Bronchial epithelial cell (primary cell): ENCODE results near the gene SYPL2. TPM values are rescaled to one million over a fixed set of nuclear protein-coding genes. Genes with fewer than 3 reads are reported as not detected.

Source experiments
- DNase-seq: peaks from one replicate; pipeline ENCODE4 v3.0.0-alpha.2; 2010; ENCODE audit warnings: low read depth
- FAIRE-seq: peaks from 2 replicates; lab custom pipeline; 2011; peaks lifted over from hg19 to GRCh38; lab: Jason Lieb, UNC
- H3K27me3 ChIP-seq: 2 replicates; pipeline ENCODE4 v1.5.1; 2011; ENCODE audit warnings: low read length; ENCODE audit not compliant: control insufficient read depth, insufficient read depth
- H3K36me3 ChIP-seq: 2 replicates; pipeline ENCODE4 v1.5.1; 2011; ENCODE audit warnings: low read length; ENCODE audit not compliant: control insufficient read depth, insufficient read depth
- H3K4me3 ChIP-seq: 2 replicates; pipeline ENCODE4 v1.5.1; 2011; ENCODE audit warnings: mild to moderate bottlenecking, low read depth, low read length, control low read depth
- total RNA-seq: library from RNA; depleted of rRNA; stranded (reverse); fragments of >200 nt; gene quantifications from 2 replicates; pipeline ENCODE4 v1.2.1, GENCODE V29; 2014
- TF ChIP-seq, protein P1 (sequence below): IDR thresholded peaks from 2 replicates; pipeline ENCODE4 v1.5.1; 2011; ENCODE audit warnings: mild to moderate bottlenecking, moderate library complexity, low read length, control low read depth, inconsistent platforms; ENCODE audit not compliant: insufficient read depth, severe bottlenecking

SYPL2 gene
- total RNA-seq, 1 donor from 2014 or later: not detected

DNA sequence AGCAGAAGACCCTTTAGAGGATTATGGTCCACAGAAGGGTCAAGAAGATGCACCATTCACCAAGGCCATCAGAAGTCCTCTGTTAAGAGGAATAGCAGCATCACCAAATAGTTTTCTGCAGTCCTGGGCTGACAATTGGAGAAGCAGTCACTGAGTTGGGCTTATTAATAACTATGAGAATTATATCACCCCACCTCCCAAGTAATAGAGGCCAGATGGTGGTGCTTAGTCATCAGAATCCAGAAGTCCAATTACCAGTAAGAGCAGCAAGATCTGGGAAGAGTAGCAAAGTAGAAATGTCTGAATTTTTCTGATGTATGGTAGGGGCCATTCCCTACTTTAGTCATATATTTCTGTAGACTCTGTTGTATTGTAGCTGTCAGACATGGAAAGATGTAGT, 34.0 kb upstream of the SYPL2 start:
- FAIRE-seq: no peak
- no peaks in the 10 kb centered on the region for H3K27me3 ChIP-seq

DNA sequence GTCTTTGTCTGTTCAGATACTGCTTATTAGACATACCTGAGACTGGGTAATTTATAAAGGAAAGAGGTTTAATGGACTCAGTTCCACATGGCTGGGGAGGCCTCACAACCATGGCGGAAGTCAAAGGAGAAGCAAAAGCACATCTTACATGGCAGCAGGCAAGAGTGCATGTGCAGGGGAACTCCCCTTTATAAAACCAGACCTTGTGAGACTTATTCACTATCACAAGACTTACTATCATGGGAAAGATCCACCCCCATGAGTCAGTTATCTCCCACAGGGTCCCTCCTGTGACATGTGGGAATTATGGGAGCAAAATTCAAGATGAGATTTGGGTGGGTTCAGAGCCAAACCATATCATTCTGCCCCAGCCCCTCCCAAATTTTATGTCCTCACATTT, 33.0 kb upstream of the SYPL2 start:
- no peaks in the 10 kb centered on the region for H3K36me3 ChIP-seq
- TF ChIP-seq, protein P1, sequence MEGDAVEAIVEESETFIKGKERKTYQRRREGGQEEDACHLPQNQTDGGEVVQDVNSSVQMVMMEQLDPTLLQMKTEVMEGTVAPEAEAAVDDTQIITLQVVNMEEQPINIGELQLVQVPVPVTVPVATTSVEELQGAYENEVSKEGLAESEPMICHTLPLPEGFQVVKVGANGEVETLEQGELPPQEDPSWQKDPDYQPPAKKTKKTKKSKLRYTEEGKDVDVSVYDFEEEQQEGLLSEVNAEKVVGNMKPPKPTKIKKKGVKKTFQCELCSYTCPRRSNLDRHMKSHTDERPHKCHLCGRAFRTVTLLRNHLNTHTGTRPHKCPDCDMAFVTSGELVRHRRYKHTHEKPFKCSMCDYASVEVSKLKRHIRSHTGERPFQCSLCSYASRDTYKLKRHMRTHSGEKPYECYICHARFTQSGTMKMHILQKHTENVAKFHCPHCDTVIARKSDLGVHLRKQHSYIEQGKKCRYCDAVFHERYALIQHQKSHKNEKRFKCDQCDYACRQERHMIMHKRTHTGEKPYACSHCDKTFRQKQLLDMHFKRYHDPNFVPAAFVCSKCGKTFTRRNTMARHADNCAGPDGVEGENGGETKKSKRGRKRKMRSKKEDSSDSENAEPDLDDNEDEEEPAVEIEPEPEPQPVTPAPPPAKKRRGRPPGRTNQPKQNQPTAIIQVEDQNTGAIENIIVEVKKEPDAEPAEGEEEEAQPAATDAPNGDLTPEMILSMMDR: no peak
- H3K27me3 ChIP-seq: no peaks in the 10 kb centered on the region
- no peak overlapping the region for H3K4me3 ChIP-seq
- FAIRE-seq (no peak), DNase-seq (no peak)

More for the DNA sequence above, 34.0 kb upstream of the SYPL2 start:
- no peaks in the 10 kb centered on the region for H3K36me3 ChIP-seq
- no peak overlapping the region for H3K4me3 ChIP-seq
- DNase-seq: no peak
- TF ChIP-seq, protein P1: no peak

DNA sequence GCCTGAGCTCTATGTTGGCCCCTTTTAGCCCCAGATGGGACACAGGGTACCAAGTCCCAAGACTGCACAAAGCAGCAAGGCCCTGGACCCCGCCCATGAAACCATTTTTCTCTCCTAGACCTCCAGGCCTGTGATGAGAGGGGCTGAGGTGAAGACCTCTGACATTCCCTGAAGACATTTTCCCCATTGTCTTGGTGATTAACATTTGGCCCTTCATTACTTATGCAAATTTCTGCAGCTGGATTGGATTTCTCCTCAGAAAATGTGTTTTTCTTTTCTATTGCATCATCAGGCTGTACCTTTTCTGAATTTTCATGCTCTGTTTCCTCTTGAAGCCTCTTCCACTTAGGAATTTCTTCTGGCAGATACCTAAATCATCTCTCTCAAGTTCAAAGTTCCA, 31.9 kb upstream of the SYPL2 start:
- H3K36me3 ChIP-seq: no peaks in the 10 kb centered on the region
- DNase-seq: no peak
- FAIRE-seq: no peak
- no peak overlapping the region for H3K4me3 ChIP-seq
- TF ChIP-seq, protein P1: no peak
- no peaks in the 10 kb centered on the region for H3K27me3 ChIP-seq

DNA sequence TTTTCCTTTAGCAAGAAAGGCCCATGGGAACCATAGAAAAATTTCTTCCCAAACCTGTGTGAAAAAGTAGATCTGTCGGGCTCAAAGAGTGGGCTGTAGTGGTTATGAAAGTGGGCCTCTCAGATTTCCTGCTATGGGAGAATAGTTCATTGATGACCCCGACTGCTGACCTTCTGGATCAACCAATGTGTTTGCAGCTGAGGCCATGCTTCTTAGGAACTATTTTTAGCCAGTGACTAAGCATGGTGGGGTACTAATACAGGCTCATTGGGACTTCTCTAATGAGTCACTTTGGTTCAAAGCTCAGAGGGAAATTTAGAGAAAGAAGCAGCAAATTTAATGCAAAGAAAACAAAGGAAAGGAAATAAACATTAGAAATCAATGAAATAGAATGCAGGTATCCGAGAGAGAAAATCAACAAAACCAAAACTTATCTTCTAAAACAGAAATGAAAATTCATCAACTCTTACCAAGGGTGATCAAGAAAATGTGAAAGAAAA, 27.5 kb upstream of the SYPL2 start:
- H3K36me3 ChIP-seq: no peaks in the 10 kb centered on the region
- H3K27me3 ChIP-seq: no peaks in the 10 kb centered on the region
- H3K4me3 ChIP-seq: no peak overlapping the region
- no peak for FAIRE-seq
- peak; percentile 76 for DNase-seq
- TF ChIP-seq, protein P1: no peak

DNA sequence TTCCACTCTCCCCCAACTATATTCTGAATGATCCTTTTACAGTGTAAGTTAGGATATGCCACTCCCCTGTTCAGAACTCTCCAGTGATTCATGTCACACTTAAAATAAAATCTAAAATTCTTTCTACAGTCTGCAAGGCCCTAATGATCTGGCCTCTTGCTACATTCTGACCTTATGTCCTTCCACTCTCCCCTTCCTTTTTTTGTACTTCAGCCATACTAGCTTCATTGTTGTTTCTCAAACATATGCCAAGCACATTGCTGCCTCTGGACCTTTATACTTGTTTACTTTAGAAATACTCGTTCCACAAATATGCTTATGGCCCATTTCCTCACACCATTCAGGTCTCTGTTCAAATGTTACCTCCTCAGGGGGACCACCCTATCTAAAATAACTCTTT, 25.3 kb upstream of the SYPL2 start:
- TF ChIP-seq, protein P1: no peak
- no peaks in the 10 kb centered on the region for H3K27me3 ChIP-seq
- H3K36me3 ChIP-seq: no peaks in the 10 kb centered on the region
- no peak for FAIRE-seq
- no peak for DNase-seq
- H3K4me3 ChIP-seq: no peak overlapping the region

DNA sequence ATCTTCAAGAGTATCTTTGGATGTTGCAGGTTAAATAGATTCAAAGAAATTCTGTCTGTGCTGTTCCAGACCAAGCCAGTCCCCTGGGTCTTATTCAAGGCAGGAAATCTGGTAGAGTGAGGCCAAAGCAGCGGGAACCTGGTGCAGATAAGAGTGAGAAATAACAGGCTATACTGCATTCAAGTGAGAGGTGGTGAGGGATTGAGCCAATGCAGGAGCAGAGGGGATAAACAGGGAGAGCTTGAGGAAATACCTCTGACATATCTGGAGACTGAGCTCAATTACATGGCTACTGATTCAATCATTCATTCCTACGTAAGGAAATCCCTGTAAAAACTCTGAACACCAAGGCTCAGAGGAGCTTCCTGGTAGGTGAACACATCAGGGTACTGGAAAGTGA, 22.9 kb upstream of the SYPL2 start:
- no peak overlapping the region for H3K4me3 ChIP-seq
- DNase-seq: no peak
- H3K27me3 ChIP-seq: no peaks in the 10 kb centered on the region
- no peak for FAIRE-seq
- no peaks in the 10 kb centered on the region for H3K36me3 ChIP-seq
- TF ChIP-seq, protein P1: no peak
